M059J (cell line): ENCODE results near the gene RSAD1. TPM values are rescaled to one million over a fixed set of nuclear protein-coding genes. Genes with fewer than 3 reads are reported as not detected.

Experiments used
- DNase-seq: peaks from one replicate; pipeline ENCODE4 v3.0.0-alpha.2; 2012; ENCODE audit warnings: low read depth
- total RNA-seq: library from RNA; depleted of rRNA; stranded (reverse); fragments of >200 nt; shearing (Covaris generic); gene quantifications from 2 replicates; pipeline ENCODE4 v1.2.3, GENCODE V29; 2014

The RSAD1 gene
- total RNA-seq, 1 experiment from 2014 or later: 14.1 TPM

DNA sequence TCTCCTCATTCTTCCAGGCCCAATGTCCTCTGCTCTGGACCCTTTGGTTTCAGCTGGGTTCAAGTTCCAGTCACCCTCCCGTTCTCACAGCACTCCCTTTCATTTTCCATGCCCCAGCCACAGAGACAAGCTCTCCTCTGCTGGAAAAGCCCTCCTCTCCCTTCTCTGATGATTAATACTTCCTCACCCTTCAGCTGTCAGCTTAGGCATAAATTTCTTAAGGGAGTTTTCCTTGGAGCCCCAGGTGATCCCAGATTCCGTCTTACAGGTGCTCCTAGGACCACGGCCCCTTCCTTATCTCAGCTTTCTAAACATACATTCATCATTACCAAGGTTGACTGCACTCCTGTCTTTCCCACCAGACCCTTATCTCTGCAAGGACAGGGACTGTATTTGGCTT, 20.4 kb upstream of the RSAD1 start:
- DNase-seq: peak; percentile 21

DNA sequence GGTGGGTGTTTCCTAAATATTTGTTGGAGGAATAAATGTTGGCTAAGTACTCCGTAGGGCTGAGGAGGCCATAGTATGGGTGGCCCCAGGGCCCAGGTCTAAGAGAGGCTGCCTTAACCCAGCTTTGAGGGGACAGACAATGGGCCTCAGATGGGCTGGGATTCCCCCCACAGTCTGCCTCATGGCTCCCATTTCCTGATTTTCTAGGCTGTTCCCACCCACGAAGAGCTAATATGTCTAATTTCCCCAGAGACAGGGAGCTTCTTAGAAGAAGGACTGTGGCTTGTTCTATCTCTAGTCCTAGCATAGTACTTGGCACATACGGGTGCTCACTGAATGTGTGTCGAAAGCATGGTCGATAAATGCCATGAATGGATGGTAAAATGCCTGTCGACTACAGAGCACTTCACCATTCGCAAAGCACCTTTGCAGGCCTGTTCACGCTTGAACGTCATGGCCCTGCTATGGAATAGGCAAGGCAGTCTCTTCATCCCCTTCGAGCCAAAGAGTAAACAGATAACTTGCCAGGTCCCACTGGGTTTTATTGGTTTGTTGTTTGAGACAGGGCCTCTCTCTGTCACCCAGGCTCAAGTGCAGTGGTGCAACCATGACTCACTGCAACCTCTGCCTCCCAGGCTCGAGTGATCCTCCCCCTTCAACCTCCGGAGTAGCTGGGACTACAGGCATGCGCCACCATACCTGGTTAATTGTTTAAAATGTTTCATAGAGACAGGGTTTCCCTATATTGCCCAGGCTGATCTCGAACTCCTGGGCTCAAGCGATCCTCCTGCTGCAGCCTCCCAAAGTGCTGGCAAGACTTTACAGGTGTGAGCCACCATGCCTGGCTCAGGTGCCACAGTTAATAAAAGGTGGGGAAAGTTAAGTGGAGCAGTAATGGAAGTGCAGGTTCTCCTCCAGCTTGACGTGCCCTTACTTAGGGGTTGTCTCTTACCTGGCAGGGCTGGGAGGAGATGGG, 19.7 kb upstream of the RSAD1 start:
- peak; percentile 72 for DNase-seq

DNA sequence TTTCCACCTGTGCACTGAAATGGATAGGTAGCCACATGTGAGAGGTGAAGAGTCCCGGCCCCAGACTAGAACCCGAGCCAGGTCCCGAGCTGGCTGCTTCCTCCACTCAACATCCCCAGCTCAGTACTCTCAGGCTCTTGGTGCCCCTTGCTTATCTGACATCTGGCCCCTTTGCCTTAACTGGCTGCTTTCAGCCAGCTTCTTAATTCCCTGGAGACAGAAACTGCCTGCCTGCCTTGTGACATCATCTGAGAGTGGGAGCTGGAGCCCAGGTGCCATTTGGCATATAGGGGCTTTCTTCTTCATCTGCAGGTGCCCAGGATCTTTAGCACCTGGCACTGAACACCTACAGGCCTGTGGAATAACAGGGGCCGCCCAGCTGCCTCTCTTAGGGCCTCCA, 18.9 kb upstream of the RSAD1 start:
- DNase-seq: no peak

DNA sequence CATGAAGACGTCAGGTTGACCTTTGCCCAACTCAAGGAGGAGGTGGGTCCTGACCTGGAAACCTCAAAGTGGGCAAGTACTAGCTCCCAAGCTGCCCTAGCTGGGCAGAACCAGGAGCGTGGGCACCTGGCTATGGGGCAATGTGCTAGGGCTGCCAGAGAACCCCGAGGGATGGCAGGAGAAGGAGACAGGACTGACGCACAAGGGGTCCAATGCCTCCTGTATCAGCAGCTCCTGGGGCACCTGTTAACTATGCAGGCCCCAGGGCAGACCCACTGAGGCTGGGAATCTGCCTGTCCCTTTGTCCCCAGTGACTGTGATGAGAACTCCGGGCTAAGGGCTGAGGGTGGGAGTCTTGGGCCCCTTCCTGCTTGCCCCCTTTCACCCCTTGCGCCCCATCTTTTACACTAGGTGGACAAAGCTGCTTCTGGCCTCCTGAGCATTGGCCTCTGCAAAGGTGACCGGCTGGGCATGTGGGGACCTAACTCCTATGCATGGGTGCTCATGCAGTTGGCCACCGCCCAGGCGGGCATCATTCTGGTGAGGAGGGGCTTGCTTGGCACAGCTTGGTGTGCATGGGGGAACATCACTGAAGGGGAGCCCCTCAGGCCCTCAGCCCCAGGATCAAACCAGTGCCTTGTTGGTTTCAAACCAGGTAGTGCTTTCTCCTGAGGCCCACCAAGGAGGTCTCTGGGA, 17.7 kb upstream of the RSAD1 start:
- DNase-seq: no peak

DNA sequence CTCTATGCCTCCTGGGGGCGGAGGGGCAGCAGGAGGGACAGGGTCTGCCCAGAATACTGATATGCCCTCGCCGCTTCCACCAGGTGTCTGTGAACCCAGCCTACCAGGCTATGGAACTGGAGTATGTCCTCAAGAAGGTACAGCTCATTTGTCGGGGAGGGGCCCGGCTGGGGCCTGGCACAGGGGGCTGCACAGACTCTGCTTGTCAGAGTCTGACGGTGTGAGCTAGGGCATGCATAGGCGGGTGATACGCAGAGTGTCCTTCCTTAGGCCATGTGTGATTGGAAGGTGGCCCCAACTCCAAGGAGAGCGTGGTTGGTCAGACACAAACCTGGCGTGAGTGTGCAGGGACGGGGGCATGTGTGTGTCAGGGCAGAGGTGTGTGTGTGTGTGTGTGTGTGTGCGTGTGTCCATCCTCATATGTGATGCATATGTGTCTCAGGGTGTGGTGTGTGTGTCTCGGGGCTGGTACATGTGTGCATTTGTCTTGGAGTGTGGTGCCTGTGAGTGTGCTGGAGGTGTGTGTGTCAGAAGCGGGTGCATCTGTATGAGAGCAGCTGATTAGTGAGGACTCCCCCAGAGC, 17.0 kb upstream of the RSAD1 start:
- DNase-seq: no peak

DNA sequence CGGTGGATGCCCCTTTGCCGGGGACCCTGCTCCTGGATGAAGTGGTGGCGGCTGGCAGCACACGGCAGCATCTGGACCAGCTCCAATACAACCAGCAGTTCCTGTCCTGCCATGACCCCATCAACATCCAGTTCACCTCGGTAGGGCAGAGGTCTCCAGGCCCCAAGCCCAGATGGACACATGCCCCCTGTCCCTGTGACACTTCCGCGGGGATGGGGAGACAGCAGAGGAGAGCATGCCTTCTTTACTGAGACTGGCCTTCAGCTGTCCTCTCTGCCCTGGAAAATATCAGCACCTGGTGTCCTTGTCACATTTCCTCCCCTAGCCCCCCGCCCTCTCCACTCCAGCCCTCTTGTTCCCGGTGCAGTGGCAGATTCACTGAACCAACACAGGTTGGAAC, 16.2 kb upstream of the RSAD1 start:
- DNase-seq: no peak

DNA sequence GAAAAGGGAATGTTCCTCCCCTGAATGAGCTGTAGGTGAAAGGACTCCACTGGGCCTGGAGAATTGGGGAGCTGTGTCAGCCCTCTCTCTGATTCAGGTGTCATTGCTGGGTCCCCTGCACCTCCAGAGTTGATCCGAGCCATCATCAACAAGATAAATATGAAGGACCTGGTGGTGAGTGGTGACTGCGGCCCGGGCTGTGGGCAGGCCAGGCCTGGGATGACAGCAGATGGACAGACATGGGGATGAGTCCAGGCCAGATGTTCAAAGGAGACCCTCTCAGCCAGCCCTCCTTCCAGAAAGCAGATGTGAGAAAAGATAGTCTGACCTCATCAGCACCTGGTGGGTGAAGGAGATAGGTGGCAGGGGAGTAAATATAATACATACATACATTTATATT, 14.5 kb upstream of the RSAD1 start:
- DNase-seq: no peak

DNA sequence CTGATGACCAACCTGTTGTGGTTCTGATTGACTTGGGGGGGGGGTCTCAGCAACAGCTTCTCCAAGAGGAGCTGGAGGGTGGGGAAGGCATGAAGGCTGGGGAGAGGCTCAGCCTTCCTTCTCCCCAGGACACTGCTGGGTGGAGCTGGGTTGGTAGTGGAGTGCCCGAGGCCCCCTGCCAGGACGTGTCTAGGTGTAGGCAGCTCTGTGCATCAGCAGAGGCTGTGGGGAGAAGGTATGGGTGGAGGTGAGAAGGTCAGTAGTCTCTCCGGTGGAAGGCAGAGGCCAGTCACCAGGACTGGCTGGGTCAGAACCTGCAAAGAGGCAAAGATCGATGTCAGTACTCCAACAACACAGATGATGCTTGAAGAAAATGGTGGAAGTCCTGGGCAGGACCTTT, 13.9 kb upstream of the RSAD1 start:
- DNase-seq: no peak

DNA sequence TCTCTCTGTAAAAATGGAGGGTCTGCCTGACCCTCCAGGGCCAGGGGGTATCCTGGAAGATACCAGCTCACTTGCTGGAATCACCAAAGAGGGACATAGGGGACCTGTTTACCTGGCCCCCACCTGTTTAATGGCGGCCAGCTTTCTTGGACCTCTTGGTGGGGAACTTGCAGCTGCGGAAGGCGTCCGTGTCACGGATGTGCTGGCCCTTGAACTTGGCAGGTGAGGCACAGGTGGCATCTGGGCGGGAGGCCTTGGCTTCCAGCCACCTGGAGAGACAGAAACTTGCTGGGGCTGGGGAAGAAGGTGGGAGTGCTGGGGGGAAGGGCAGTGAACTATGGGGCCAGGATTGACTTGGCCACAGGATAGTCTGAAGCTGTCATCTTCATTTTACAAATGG, 13.5 kb upstream of the RSAD1 start:
- DNase-seq: no peak

DNA sequence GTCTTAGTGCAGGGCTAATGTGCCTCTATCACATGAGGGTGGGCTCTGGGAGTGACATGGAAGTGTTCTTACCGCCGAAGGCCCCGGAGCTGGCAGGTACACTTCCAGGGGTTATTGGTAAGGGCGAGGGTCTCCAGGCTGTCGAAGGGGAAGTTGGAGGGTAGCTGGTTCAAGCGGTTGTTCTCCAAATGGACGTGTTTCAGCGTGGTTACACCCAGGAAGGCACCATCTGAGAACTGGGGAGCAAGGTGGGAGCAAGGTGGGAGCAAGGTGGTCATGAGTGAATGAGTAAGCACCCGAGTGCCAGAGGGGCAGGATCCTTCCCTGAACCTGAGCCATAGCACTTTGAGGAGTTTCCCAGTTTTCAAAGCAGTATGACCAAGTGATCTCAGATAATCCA, 13.0 kb upstream of the RSAD1 start:
- no peak for DNase-seq

DNA sequence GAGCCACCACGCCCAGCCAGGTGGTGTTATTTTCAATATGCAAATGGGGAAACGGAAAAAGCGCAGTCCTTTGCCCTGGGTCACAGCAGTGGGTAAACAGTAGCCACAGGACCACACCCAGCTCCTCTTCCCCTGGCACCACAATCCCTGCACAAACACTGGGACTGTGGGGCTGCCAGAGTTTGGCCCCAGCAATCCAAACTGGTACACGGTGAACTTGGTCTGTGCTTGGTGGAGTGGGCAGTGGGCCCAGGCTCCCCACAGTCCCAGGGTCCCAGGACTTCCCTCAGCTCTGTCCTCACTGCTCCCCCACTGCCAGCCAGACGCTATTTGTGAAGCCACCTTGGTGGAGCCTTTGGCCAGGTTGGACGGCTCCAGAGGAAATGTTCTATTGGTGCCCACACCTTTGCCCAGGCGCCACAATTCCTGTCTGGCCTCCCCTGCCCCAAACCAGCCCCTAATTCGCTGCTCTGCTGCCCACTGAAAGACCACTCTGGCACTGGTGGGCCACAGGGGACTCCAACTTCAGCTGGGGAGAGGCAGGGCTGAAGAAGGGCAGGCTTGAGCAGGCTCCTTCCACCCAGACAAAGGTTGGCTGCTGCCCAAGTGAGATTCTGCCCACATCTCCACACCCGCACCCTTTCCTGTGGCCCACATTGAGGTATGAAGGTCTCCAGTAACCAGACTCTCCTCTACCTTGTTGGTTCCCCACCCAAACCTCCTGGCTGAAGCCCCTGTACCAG, 12.1 kb upstream of the RSAD1 start:
- no peak for DNase-seq

DNA sequence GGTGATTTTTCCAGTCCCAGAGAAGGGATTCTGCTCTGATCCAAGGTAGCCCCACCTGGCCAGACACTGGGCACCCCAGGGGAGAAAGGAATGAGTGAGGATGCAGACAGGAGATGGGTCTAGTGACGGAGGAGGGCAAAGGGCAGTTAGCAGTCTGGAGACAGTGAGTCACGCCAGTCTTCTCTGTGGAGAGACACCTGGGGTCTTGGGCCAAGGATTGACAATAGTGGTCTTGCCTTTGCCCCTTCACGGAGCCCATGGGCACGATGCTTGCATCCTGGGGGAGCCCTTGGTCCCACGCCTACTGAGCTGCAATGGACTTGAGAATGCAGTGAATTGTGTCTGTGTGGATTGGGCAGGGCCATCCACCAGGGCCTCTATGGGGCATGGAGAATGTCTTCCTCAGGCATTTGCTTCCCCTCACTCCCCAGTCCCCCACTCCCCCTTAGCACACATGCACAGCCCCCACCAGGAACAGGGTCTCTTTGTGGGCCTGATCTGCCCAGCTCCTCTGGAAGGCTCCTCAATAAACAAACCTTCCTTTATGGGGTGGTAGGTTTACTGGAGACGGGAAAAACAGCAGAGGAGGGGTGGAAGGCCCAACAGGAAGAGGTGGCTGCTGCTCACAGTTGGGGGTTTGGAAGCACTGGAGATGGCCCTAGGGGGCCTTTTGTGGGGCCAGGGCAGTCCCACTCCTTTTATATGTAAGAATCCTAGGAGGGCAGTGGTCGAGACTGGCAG, 11.4 kb upstream of the RSAD1 start:
- DNase-seq: no peak

DNA sequence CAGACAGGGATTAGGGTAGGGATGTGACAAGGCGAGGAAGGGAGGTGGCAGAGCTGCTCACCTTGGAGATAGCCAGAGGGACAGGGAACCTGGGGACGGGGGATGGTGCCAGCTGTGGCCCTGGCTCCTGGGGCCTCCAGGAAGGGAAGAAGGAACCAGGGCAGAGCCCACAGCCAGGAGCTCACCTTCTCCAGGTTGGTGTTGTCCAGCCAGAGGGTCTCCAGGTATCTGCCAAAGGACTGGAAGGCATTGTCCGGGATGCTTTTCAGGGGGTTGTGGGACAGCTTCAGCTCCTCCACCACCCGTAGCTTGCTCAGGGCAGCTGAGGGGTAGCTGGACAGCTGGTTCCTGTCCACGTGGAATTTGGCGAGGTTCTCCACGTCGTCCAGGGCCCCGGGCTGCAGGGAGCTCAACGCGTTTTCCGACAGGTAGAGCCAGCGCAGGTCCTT, 10.8 kb upstream of the RSAD1 start:
- no peak for DNase-seq

DNA sequence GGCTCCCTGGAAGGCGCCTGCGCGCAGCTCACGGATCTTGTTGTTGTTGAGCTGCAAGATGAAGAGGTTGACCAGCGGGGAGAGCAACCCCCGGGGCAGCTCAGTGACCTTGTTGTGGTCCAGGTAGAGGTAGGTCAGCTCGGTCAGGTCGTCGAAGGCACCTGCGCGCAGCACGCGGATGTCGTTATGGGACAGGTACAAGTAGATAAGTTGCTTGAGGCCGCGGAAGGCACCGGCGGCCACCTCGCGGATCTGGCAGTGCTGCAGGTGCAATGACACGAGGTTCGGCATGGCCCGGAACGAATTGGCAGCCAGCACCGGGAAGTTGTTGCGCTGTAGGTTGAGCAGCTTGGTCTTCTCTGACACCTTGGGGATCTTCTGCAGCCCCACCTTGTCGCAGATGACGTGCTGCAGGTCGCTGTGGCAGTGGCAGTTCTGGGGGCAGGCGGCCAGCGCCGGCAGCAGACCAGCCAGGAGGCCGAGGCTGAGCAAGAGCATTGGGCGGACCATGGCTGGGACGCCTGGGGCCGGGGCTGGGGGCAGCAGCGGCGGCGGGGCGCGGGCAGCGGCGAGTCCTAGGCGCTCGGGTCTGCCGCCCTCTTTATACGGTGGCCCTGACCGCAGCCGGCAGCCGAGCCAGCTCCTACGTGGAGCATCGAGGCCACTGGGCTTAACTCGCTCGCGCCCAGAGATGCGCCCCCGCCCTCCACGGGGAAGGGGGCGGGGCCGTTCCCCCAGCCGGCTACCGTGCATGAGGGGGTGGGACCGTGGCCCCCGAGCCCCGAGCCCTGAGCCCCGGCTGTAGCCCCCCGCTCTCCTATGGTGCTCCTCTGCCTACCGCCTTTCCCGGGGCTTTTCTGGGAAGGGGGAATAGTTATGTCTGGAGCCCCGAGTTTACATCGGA, 10.1 kb upstream of the RSAD1 start, which contains the start of gene CHAD:
TSS of gene CHAD (minus strand) at position 577 of the 904 bp plus-strand sequence. CDS start at position 510, 67 bp downstream.
- DNase-seq: no peak

DNA sequence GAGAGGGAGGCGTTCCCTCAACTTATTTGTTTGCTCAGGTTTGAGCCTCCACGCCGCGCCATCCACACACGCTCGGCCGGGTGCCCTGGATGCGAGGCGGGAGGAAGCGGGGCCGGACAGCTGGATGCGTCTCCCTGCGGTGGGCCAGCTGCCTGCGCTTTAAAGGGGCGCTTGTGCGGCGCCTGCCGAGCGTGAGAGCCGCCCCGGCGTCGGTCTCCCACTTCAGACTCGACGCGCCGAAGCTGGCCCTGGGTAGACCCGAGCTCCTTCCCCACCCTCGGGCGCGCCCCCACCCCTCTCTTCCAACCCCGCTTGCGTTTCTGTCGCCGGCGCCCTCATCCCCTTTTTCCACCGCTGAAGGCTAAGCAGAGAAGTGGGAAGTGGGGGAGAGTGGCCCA, 9.5 kb upstream of the RSAD1 start:
- DNase-seq: no peak

DNA sequence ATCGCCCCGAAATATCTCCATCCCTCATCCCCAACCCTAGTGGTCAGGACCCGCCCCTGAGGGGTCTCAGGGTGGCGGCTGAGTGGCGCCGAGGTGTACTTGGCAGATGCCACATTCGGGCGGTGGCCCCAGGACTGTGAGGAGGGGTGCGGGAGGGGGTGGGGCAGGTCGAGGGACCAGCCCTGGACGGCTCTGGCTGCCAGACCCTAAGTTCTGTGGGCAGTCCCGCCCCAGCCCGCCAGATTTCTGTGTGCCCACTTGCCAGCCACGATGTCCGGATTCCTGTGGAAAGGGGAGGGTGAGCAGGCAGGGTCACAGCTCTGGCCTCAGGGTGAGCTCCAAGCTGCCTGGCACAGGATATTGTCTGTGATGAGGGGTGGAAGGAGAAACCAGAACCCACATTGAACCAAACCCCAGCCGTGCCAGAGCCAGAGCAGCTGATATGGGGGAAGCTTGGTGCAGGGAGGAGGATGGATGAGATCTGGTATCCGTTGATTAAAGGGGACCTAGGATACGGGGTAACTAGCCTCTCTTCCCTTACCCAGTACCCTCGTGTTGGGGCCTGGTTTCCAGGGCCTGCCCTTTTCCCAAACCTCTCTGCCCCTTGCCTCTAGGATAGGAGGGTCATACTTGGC, 8.9 kb upstream of the RSAD1 start:
- no peak for DNase-seq

DNA sequence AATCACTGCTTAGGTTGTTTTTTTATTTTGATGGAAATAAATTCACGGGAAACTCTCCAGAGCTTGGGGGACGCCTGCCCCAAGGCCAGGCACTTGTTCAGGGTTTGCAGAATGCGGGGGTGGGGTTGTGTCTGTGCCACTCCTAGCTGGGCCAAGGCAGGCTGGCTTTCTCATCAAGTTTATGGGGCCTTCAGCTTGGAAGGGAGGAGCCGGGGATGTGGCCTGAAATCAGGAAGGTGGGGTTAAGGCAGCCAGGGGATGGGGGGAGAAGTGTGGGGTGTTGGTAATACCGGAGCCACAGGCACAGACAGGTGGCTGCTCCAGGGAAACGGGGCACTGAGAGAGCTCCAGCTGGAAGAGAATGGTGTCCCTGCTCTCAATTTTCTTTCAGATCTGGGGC, 8.2 kb upstream of the RSAD1 start:
- no peak for DNase-seq

DNA sequence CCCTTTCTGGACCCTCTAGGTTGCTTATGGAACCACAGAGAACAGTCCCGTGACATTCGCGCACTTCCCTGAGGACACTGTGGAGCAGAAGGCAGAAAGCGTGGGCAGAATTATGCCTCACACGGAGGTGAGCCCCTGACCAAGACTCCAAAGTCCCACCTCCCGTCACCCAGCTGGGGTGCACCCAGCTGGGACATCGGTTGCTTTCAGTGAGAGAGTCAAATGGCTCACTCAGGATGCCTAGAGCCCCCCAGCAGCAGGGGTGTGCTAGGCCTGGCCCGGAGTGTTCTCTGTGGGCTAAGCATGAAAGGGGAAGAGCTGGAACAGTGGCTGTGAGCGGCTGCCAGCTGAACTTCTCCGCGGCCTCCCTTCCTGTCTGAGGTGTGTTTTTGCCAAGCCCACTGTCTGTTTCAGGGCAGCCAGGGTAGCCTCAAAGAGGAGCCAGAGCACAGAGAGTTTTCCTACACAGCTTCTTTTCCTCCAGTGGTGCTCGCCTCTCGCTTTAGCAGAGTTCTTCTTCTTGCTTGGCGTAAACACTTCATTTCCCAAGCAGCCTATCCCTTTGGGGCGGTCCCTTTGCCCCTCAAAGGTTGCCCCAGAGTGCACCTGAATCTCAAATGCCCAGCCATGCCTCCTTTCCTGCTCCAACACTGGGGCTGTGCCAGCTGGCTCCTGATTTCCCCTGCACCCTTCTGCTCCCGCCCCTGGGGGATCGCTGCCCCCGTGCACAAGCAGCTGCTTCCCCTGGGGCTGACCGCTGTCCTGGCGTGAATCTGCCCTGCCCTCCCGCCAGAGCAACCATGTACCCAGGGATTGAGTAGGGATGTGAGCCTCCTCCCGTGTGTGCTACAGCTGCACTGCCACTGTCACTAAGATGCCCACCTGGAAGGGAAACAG, 7.4 kb upstream of the RSAD1 start:
- DNase-seq: no peak

DNA sequence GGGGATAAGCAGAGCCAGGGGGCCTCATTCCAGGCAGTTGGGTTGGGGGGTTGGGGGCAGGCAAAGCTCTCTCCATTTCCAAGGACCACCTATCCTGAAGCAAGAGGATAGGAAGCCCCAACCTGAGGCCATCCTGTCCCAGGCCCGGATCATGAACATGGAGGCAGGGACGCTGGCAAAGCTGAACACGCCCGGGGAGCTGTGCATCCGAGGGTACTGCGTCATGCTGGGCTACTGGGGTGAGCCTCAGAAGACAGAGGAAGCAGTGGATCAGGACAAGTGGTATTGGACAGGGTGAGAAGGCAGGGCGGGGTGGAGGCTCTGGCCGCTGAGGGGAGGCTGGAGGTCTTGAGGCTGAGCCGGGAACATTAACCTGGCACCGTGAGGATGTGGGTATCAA, 6.4 kb upstream of the RSAD1 start:
- DNase-seq: no peak
